ENCODE data around the gene TIGD1.

GRCh38 chr2:232526372-232526941 lies 23.9 kb downstream of the TIGD1 start:
- TF ChIP-seq POLR2A (IDR thresholded peaks at IDR 0.05; ENCODE audit: low read depth, low read length) (no peak), PAX5 (IDR thresholded peaks at IDR 0.05; ENCODE audit: insufficient read depth, low read length, severe bottlenecking) (no peak), POLR2AphosphoS5 (IDR thresholded peaks at IDR 0.05; ENCODE audit: low read depth, low read length) (no peak), SPI1 (IDR thresholded peaks at IDR 0.05; ENCODE audit: low read depth, low read length) (no peak), TAF1 (IDR thresholded peaks at IDR 0.05; ENCODE audit: low read depth, low read length) (no peak), POU2F2 (IDR thresholded peaks at IDR 0.05; ENCODE audit: low read depth, low read length) (no peak)

Measured in GM12891 (cell line).